Measurements from ENCODE around the gene UPP1. TPM values are rescaled to one million over a fixed set of nuclear protein-coding genes. Genes with fewer than 3 reads are reported as not detected.

Gene UPP1
- total RNA-seq, 1 donor from 2014 or later, result 8.1 TPM

DNA sequence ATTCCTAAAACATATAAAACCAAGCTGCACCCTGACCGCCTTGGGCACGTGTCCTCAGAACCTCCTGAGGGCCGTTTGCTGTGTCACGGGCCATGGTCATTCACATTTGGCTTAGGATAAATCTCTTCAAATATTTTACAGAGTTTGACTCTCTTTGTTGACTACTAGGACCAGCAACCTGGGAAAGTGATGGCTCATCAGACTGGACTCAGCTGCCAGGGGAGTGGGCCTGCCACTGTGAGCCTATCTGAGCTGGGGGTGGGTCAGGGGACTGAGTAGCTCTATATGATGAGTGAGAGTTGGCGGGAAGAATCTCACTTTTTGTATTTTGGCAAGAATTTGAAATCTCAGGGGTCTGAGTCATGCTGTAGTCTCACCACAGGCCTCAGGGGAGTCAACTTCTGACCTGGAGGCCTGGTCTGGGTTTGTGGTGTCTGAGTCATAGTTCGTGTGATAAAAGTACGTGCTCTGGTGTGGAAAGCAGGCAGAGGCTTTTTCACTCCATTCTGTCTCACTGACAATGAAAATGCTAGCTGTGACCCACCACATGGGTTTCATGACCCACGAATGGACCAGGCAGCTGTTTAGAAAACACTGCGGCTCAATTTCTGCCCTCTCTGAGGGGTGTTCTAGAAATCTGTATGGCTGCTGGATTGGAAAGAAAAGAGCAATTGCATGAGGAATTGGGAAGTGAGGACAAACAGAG, 4.2 kb upstream of the UPP1 start:
- DNase-seq (ENCODE audit: low spot score) (no peak), ATAC-seq (no peak)

- ATAC-seq (no peak), DNase-seq (ENCODE audit: low spot score) (no peak)
Measured at GRCh38 chr7:48085433-48085791, 3.7 kb upstream of the UPP1 start.

DNA sequence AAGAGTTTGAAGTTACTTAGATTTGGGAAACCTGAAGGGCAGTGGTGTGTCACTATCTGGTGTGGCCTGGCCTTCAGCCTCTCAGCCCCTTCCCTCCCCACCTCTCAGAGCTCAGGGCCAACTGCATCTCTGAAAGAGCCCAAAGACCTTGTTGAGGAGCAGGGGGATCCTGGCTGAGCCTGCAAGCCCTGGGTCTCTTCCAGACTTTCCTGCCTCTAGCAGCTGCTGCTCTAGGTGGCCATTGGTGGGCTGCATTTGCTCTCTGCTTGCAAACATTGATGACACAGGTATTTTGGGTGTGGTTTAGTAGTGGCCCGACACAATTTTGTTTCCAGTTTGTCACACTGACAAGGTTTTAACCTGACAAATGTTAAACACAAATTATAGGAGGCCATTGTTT, 3.1 kb upstream of the UPP1 start:
- DNase-seq (ENCODE audit: low spot score), result no peak
- no peak for ATAC-seq

DNA sequence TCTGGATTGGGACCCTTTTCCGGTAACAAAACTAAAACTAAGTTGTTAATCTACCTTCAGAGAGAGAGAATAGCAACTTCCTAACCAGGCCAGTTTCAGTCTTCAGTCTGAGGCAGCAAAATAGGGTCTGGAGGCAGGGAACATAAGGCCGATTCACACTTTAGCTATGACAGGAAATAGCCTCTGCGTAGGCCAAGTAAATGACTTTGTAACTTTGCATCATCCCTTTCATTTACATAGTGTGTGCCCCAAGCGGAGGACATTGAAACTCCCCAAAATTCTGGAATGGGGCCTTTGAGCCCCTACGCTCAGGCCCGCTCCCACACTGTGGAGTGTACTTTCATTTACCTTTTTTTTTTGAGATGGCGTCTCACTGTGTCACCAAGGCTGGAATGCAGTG, 1.7 kb upstream of the UPP1 start:
- ATAC-seq, result no peak
- no peak for DNase-seq (ENCODE audit: low spot score)

GRCh38 chr7:48088559-48089045, 463 bp upstream of the UPP1 start:
- ATAC-seq (peak; percentile 61), DNase-seq (ENCODE audit: low spot score) (peak; percentile 96)

- DNase-seq (ENCODE audit: low spot score) (no peak), ATAC-seq (peak; percentile 1)
Measured at GRCh38 chr7:48090095-48090805, 1.2 kb downstream of the UPP1 start.

DNA sequence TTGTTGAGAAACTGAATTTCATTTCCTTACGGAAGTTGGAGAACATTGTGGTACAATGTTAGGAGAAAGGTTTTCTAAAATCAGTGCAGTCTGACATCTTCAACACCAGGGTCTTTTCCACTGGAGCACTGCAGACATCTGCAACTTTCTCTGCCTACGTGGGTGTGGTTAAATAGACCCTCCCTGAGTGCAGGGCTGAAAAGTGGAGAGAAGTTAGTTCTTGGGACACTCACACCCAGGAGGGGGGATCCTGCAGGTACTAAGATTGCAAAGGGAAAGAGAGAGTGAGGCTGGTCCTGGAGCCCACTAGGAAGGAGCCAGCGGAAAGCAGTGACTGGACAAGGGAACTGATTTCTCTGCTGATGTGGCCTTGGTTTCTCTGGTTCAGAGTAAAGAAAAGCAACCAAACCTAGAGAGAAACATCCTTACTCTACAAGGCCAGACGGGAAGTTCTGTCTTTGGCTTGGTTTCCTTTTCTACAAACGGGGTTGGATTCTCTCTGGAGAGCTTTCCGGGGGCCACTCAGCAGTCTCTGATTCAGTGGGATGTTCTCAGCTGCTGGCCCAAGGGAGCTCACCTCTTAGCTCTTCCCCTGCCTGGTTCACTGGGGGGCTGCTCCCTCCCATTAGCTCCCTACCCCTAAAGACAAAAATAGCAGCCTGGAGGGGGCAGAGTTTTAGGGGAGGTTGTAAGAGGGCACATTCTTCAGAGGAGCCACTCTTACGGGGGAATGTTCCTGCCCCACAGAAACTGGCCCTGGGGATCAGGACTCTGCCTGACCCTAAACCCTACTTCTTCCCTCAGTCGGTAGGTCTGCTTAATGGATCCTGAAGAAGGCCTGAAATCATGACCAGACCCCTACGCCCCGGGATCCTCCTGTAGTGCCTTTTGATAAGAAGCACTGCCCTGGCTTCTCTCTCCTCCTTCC, 2.7 kb downstream of the UPP1 start:
- DNase-seq (ENCODE audit: low spot score) (no peak), ATAC-seq (no peak)

DNA sequence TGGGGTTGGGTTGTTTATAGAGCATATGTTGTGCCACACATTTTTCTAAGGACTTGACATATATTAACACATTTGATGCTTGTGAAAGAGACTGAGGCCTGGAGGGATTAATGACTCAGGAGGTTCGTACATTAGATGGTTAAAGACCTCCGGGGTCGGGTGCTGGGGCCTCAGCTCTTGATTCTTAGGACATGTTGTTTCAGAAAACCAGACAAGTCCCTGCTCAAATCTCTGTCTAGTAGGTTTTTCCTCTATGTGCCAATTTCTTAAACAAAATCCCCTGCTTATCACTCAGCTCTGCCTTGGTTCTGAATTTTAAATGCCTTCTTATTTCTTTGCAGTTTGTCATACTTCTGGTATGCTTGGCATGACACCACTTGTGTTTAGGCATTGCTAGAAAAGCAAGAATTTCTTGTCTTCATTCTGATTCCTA, 5.8 kb downstream of the UPP1 start:
- no peak for DNase-seq (ENCODE audit: low spot score)
- ATAC-seq, result no peak

DNA sequence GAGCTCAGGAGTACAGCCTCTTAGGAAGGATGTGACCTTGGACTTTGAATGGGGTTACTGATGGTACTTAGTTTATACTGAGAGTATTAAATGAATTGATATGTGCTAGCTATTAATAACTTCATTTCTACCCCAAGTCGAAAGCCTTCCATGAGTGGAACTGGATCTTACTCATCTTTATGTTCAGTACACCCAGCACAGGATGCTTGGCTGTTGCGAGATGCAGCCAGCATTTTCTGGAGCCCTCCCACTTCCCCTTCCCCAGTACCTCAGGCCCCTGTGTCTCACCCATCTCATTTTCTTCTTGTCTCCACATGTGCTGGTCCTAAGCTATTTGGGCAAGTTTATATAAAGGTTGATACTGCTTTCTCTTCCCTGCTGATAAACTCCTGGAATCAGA, 7.2 kb downstream of the UPP1 start:
- ATAC-seq (peak; percentile 23), DNase-seq (ENCODE audit: low spot score) (no peak)

DNA sequence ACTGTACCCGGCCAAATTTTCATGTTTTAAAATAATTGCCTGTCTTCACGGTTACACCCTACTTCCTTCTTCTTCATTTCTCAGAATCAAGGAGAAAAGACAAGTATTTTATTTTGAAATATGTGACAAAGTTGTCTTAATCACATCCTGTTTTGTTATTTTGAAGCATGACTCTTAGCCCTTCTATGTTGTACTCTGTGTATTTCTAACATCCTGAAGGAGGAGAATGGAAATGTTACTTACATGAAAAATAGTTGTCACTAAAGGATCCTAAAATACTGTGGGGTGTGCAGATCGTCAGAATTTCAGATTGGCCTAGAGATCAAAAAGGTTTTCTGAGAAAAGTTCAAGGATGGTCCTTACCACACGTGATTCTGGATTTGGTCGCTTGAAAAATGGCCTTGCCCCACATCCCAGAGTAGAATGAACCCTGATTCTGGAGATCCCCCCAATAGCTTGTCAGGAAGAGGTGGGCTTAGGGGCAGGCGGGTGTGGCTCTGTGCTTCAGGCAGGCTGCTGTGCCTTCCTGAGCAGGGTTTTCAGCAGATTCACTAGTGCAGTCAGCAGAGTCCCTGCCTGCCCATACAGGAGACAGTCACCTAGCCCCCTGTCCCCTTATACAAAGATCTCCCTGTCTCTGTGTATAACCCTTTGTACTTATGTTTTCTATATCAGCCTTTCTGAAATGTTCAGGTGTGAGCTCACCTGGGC, 8.6 kb downstream of the UPP1 start:
- ATAC-seq (no peak), DNase-seq (ENCODE audit: low spot score) (no peak)

GRCh38 chr7:48098846-48099245, 9.8 kb downstream of the UPP1 start:
- ATAC-seq, result no peak

GRCh38 chr7:48099781-48100180, 10.7 kb downstream of the UPP1 start:
- ATAC-seq (no peak), DNase-seq (ENCODE audit: low spot score) (no peak)

More at GRCh38 chr7:48098846-48099245, 9.8 kb downstream of the UPP1 start:
- no peak for DNase-seq (ENCODE audit: low spot score)

GRCh38 chr7:48101352-48101751, 12.3 kb downstream of the UPP1 start:
- ATAC-seq (no peak), DNase-seq (ENCODE audit: low spot score) (no peak)

DNA sequence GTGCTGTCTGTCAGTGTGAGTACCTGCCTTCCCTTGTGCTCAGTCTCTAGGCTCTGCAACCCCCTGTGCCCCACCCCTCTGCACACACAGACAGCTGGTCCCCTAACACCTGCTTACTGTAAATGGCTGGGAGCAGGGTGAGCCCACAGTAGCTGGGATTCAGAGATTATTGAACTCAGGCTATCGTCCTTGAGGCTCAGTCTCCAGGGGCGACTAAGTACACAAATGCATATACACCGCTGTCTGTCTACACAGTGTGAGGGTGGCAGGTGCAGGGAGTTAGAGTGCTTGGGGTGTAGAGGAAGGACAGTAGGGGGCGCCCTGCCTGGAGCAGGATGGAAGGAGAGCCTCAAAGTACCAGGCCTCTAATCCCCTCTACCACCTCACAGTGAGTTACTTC, 12.9 kb downstream of the UPP1 start:
- no peak for DNase-seq (ENCODE audit: low spot score)
- no peak for ATAC-seq

DNA sequence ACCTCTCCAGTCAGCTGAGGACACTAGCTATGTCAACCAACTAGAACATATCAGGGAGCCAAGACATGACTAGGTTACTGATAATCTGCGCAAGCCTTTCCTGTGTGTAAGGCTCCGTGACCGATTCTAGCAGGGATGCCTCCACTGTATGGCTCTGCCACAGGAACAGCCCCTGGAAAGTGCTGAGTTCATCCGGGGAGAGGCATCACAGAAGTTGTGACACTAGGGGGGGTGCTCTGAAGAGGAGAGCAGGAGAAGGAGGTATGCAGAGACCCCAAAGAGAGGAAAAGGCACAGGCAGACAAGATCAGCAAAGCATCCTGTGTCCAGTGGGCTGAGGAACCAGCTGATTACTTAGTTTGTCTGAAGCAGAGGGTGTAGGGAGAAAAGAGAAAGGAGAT, 13.5 kb downstream of the UPP1 start:
- ATAC-seq, result no peak
- no peak for DNase-seq (ENCODE audit: low spot score)

- DNase-seq (ENCODE audit: low spot score) (no peak), ATAC-seq (no peak)
Measured at GRCh38 chr7:48105045-48105444, 16.0 kb downstream of the UPP1 start.

GRCh38 chr7:48106906-48107659, 18.0 kb downstream of the UPP1 start:
- no peak for DNase-seq (ENCODE audit: low spot score)
- no peak for ATAC-seq

DNA sequence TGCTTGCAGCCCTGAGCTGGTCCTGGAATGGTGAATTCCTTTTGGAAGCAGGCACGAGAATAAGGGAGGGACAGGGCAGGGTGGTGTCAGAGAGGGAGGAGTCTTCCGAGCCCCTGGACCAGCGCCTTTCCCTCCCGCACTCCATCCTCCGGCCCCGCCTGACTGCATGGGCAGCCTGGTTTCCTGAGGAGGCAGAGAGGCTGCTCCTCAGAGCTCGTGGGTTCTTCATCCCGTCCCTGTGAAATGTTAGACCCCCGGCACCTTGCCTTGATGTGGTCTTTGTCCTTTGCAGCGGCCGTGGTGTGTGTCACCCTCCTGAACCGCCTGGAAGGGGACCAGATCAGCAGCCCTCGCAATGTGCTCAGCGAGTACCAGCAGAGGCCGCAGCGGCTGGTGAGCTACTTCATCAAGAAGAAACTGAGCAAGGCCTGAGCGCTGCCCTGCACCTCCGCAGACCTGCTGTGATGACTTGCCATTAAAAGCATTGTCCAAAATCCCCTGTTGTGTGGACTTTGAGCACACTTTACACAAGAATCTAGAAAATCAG, 18.9 kb downstream of the UPP1 start:
- no peak for ATAC-seq
- DNase-seq (ENCODE audit: low spot score), result no peak

- DNase-seq (ENCODE audit: low spot score), result no peak
- ATAC-seq, result no peak
Measured at GRCh38 chr7:48108959-48109847, 20.1 kb downstream of the UPP1 start.

Data from left lobe of liver (tissue), 2 donors.